ENCODE measurements around the gene SLC6A8.
"Not testable (repeated sequence)": the region's sequence is repeated elsewhere in the genome, so short reads cannot be mapped to it uniquely, and the experiment has no call there.

Gene SLC6A8

GRCh38 chrX:153725832-153726285 lies 38.1 kb downstream of the SLC6A8 start:
- Mint-ChIP-seq H3K9me3 (no peaks in the 10 kb centered on the region), H3K36me3 (ENCODE audit: insufficient read depth) (peaks cover 14% of the 10 kb centered on the region), H3K27me3 (no peaks in the 10 kb centered on the region), H3K4me3 (peak overlapping the region; percentile 10 to 80), H3K4me1 (ENCODE audit: low read depth in 2 of 2) (peaks cover 14 to 22% of the 10 kb centered on the region in 2 donors), H3K27ac (no peak overlapping the region)
- ATAC-seq (replicated peaks) (no peak), DNase-seq (no peak)

- H3K4me1 Mint-ChIP-seq (ENCODE audit: low read depth in 2 of 2), result peaks cover 20 to 26% of the 10 kb centered on the region in 2 donors
- H3K4me3 Mint-ChIP-seq, result peak overlapping the region; percentile 56 to 80
- peak; percentile 29 to 47 (median 33) for DNase-seq
- H3K9me3 Mint-ChIP-seq, result no peaks in the 10 kb centered on the region
- H3K27me3 Mint-ChIP-seq, result no peaks in the 10 kb centered on the region
- ATAC-seq (replicated peaks), result peak; percentile 24
- H3K27ac Mint-ChIP-seq, result peak overlapping the region; percentile 75 to 91
- peaks cover 11% of the 10 kb centered on the region for H3K36me3 Mint-ChIP-seq (ENCODE audit: insufficient read depth)
These were observed 38.8 kb downstream of the SLC6A8 start for GRCh38 chrX:153726286-153727122.

GRCh38 chrX:153727123-153727931 lies 39.6 kb downstream of the SLC6A8 start:
- no peak for ATAC-seq (replicated peaks)
- H3K4me3 Mint-ChIP-seq, result peak overlapping the region; percentile 56 to 80
- DNase-seq, result no peak
- H3K4me1 Mint-ChIP-seq (ENCODE audit: low read depth in 2 of 2), result peaks cover 19 to 25% of the 10 kb centered on the region in 2 donors
- peaks cover 11% of the 10 kb centered on the region for H3K36me3 Mint-ChIP-seq (ENCODE audit: insufficient read depth)
- no peaks in the 10 kb centered on the region for H3K27me3 Mint-ChIP-seq
- H3K9me3 Mint-ChIP-seq, result no peaks in the 10 kb centered on the region
- peak overlapping the region; percentile 75 to 91 for H3K27ac Mint-ChIP-seq

- Mint-ChIP-seq H3K9me3 (no peaks in the 10 kb centered on the region), H3K27me3 (no peaks in the 10 kb centered on the region), H3K4me3 (no peak overlapping the region), H3K36me3 (ENCODE audit: insufficient read depth) (peaks cover 10% of the 10 kb centered on the region), H3K27ac (peak overlapping the region in 1 of 2 donors; percentile 91), H3K4me1 (ENCODE audit: low read depth in 2 of 2) (peaks cover 13 to 22% of the 10 kb centered on the region in 2 donors)
- DNase-seq (no peak), ATAC-seq (replicated peaks) (no peak)
These were observed 40.4 kb downstream of the SLC6A8 start for GRCh38 chrX:153728095-153728494.

GRCh38 chrX:153728951-153729631 lies 41.4 kb downstream of the SLC6A8 start:
- peaks cover 5% of the 10 kb centered on the region for H3K36me3 Mint-ChIP-seq (ENCODE audit: insufficient read depth)
- no peak overlapping the region for H3K4me3 Mint-ChIP-seq
- H3K27me3 Mint-ChIP-seq, result no peaks in the 10 kb centered on the region
- H3K9me3 Mint-ChIP-seq, result no peaks in the 10 kb centered on the region
- no peak for ATAC-seq (replicated peaks)
- peaks cover 13 to 22% of the 10 kb centered on the region in 2 donors for H3K4me1 Mint-ChIP-seq (ENCODE audit: low read depth in 2 of 2)
- H3K27ac Mint-ChIP-seq, result no peak overlapping the region
- DNase-seq, result no peak

- H3K36me3 Mint-ChIP-seq (ENCODE audit: insufficient read depth); DNase-seq; H3K9me3 Mint-ChIP-seq; H3K27ac Mint-ChIP-seq; H3K27me3 Mint-ChIP-seq; H3K4me3 Mint-ChIP-seq; ATAC-seq (replicated peaks): not testable (repeated sequence)
- H3K4me1 Mint-ChIP-seq (ENCODE audit: low read depth in 2 of 2), result peaks cover 13 to 26% of the 10 kb centered on the region in 2 donors
These were observed 42.4 kb downstream of the SLC6A8 start for GRCh38 chrX:153730115-153730514.

- Mint-ChIP-seq H3K36me3 (ENCODE audit: insufficient read depth) (peaks cover 4% of the 10 kb centered on the region), H3K27me3 (no peaks in the 10 kb centered on the region), H3K4me1 (ENCODE audit: low read depth in 2 of 2) (peaks cover 19 to 30% of the 10 kb centered on the region in 2 donors), H3K9me3 (no peaks in the 10 kb centered on the region), H3K27ac (peak overlapping the region; percentile 46 to 64), H3K4me3 (peak overlapping the region; percentile 6 to 20)
- ATAC-seq (replicated peaks) (no peak), DNase-seq (no peak)
These were observed 43.6 kb downstream of the SLC6A8 start for GRCh38 chrX:153731117-153731844.

- Mint-ChIP-seq H3K4me1 (ENCODE audit: low read depth in 2 of 2) (peaks cover 19 to 31% of the 10 kb centered on the region in 2 donors), H3K27ac (peak overlapping the region; percentile 46 to 64), H3K9me3 (no peaks in the 10 kb centered on the region), H3K36me3 (ENCODE audit: insufficient read depth) (peaks cover 4% of the 10 kb centered on the region), H3K4me3 (peak overlapping the region; percentile 6 to 20), H3K27me3 (no peaks in the 10 kb centered on the region)
- no peak for DNase-seq
- no peak for ATAC-seq (replicated peaks)
These were observed 44.1 kb downstream of the SLC6A8 start for GRCh38 chrX:153731845-153732215.

- Mint-ChIP-seq H3K27ac (peak overlapping the region in 1 of 2 donors; percentile 46), H3K4me3 (no peak overlapping the region), H3K27me3 (no peaks in the 10 kb centered on the region), H3K4me1 (ENCODE audit: low read depth in 2 of 2) (peaks cover 19 to 25% of the 10 kb centered on the region in 2 donors), H3K36me3 (ENCODE audit: insufficient read depth) (peaks cover 4% of the 10 kb centered on the region), H3K9me3 (no peaks in the 10 kb centered on the region)
- DNase-seq (no peak), ATAC-seq (replicated peaks) (no peak)
These were observed 44.7 kb downstream of the SLC6A8 start for GRCh38 chrX:153732401-153732800.

GRCh38 chrX:153733651-153734240 lies 46.0 kb downstream of the SLC6A8 start:
- no peak overlapping the region for H3K27ac Mint-ChIP-seq
- H3K27me3 Mint-ChIP-seq, result no peaks in the 10 kb centered on the region
- no peak overlapping the region for H3K4me3 Mint-ChIP-seq
- DNase-seq, result no peak
- ATAC-seq (replicated peaks), result no peak
- no peaks in the 10 kb centered on the region for H3K9me3 Mint-ChIP-seq
- peaks cover 19 to 24% of the 10 kb centered on the region in 2 donors for H3K4me1 Mint-ChIP-seq (ENCODE audit: low read depth in 2 of 2)
- H3K36me3 Mint-ChIP-seq (ENCODE audit: insufficient read depth), result peaks cover 4% of the 10 kb centered on the region

GRCh38 chrX:153734871-153735270 lies 47.1 kb downstream of the SLC6A8 start:
- Mint-ChIP-seq H3K27me3 (no peaks in the 10 kb centered on the region), H3K27ac (peak overlapping the region in 1 of 2 donors; percentile 62), H3K36me3 (ENCODE audit: insufficient read depth) (peaks cover 6% of the 10 kb centered on the region)

GRCh38 chrX:153735274-153735673 lies 47.5 kb downstream of the SLC6A8 start:
- Mint-ChIP-seq H3K4me3 (no peak overlapping the region), H3K4me1 (ENCODE audit: low read depth in 2 of 2) (peaks cover 19 to 26% of the 10 kb centered on the region in 2 donors), H3K27me3 (no peaks in the 10 kb centered on the region), H3K36me3 (ENCODE audit: insufficient read depth) (peaks cover 6% of the 10 kb centered on the region), H3K9me3 (no peaks in the 10 kb centered on the region), H3K27ac (peak overlapping the region in 1 of 2 donors; percentile 62)
- DNase-seq (no peak), ATAC-seq (replicated peaks) (peak; percentile 89)

More at GRCh38 chrX:153734871-153735270, 47.1 kb downstream of the SLC6A8 start:
- Mint-ChIP-seq H3K9me3 (no peaks in the 10 kb centered on the region), H3K4me1 (ENCODE audit: low read depth in 2 of 2) (peaks cover 19 to 24% of the 10 kb centered on the region in 2 donors), H3K4me3 (no peak overlapping the region)
- ATAC-seq (replicated peaks) (no peak), DNase-seq (no peak)
